Right cardiac atrium (tissue), 5 donors: ENCODE measurements around the gene KCNK10. TPM values are rescaled to one million over a fixed set of nuclear protein-coding genes. Genes with fewer than 3 reads are reported as not detected.

Experiments
- ATAC-seq, 2 donors: fragments of 200-7000 bp; cut with Tn5 transposase; one replicate each; pipeline versions ENCODE4 v1.8.0 to v1.9.1; 2020; ENCODE audit warnings: moderate library complexity in 2 of 2, mild to moderate bottlenecking in 1 of 2
- DNase-seq, 3 donors: peaks; one replicate each; pipeline ENCODE4 v3.0.0-alpha.2; 2020
- H3K27ac ChIP-seq: one replicate; pipeline ENCODE4 v1.5.1; 2013; ENCODE audit warnings: mild to moderate bottlenecking, low read length, control low read depth, moderate library complexity
- H3K27me3 ChIP-seq: one replicate; pipeline ENCODE4 v1.6.1; 2013; ENCODE audit not compliant: control insufficient read depth, insufficient read depth
- H3K4me1 ChIP-seq: one replicate; pipeline ENCODE4 v1.6.1; 2013; ENCODE audit warnings: low read length; ENCODE audit not compliant: control insufficient read depth, insufficient read depth
- H3K4me3 ChIP-seq: one replicate; pipeline ENCODE4 v1.5.1; 2013; ENCODE audit warnings: low read length, control low read depth
- H3K9me3 ChIP-seq: one replicate; pipeline ENCODE4 v1.6.1; 2013; ENCODE audit warnings: low read length; ENCODE audit not compliant: control insufficient read depth
- WGBS: extraction: QIAGEN DNeasy Blood & Tissue Kit; methylation state at CpG from one replicate; pipeline ENCODE4 v1.1.7; 2013; 5-methylcytosine and 5-hydroxymethylcytosine counted together
- intact Hi-C, 4 donors: fragments of 100-400 bp; cut with DNase I; formaldehyde crosslinking; loops; one replicate each; pipeline versions ENCODE4 v1.11.0 to v1.14.0; 2022 to 2023
- polyA plus RNA-seq: library from polyadenylated mRNA; stranded (reverse); fragments of 200-250 nt; gene quantifications from one replicate; pipeline ENCODE4 v1.2.3, GENCODE V29; 2013
- total RNA-seq, 4 donors: library from RNA; stranded (reverse); fragmentation: NEBNext Ultra II Directional; extraction: Animal tissue kit (Norgen Biotek cat#: 25700); gene quantifications; one replicate each; pipeline ENCODE4 v1.2.1, GENCODE V29; 2021
- donor health status: healthy with polysubstance abuse.
- donor health status: DM: no; HTN: yes; CAD: no.
- donor health status: DM: no; HTN: no; CAD: no.
- donor health status: DM: no; HTN: yes; CAD: no; lungs with severe emphysema.
- donor health status: DM: yes; HTN: yes; CAD: no.

Gene KCNK10
- total and polyA plus RNA-seq, 5 donors: not detected

- Histone ChIP-seq H3K27me3 (no peaks in the 10 kb centered on the region), H3K27ac (no peak overlapping the region), H3K4me1 (no peaks in the 10 kb centered on the region), H3K9me3 (no peaks in the 10 kb centered on the region), H3K4me3 (no peak overlapping the region)
- intact Hi-C loops: no loop called here
- 68% methylated on average over 7 of the region's 7 CpGs for WGBS
- DNase-seq: no peak
- ATAC-seq: no peak
Observed at GRCh38 chr14:88196116-88196890, 126.8 kb downstream of the KCNK10 start.

GRCh38 chr14:88195676-88196075 is 127.4 kb downstream of the KCNK10 start:
- WGBS: 16% methylated on average over 7 of the region's 7 CpGs
- Histone ChIP-seq H3K4me1 (no peaks in the 10 kb centered on the region), H3K4me3 (no peak overlapping the region), H3K27me3 (no peaks in the 10 kb centered on the region), H3K27ac (no peak overlapping the region), H3K9me3 (no peaks in the 10 kb centered on the region)
- DNase-seq (no peak), ATAC-seq (no peak)
- intact Hi-C loops: no loop called here

GRCh38 chr14:88194531-88194930 is 128.5 kb downstream of the KCNK10 start:
- no peaks in the 10 kb centered on the region for H3K27me3 ChIP-seq
- intact Hi-C loops: no loop called here

GRCh38 chr14:88191605-88192004 is 131.5 kb downstream of the KCNK10 start:
- no peaks in the 10 kb centered on the region for H3K9me3 ChIP-seq
- ATAC-seq: no peak
- intact Hi-C loops: no loop called here
- H3K4me3 ChIP-seq: no peak overlapping the region
- no peak overlapping the region for H3K27ac ChIP-seq
- 54% methylated on average over 2 of the region's 2 CpGs for WGBS
- H3K4me1 ChIP-seq: peaks cover 2% of the 10 kb centered on the region
- DNase-seq: no peak
- H3K27me3 ChIP-seq: no peaks in the 10 kb centered on the region

More at GRCh38 chr14:88194531-88194930, 128.5 kb downstream of the KCNK10 start:
- Histone ChIP-seq H3K27ac (no peak overlapping the region), H3K4me1 (no peaks in the 10 kb centered on the region), H3K4me3 (no peak overlapping the region), H3K9me3 (no peaks in the 10 kb centered on the region)
- 45% methylated on average over 8 of the region's 8 CpGs for WGBS
- DNase-seq (no peak), ATAC-seq (no peak)

GRCh38 chr14:88189417-88190191 is 133.5 kb downstream of the KCNK10 start:
- Histone ChIP-seq H3K27me3 (no peaks in the 10 kb centered on the region), H3K9me3 (no peaks in the 10 kb centered on the region), H3K4me3 (no peak overlapping the region), H3K27ac (no peak overlapping the region), H3K4me1 (peaks cover 2% of the 10 kb centered on the region)
- DNase-seq (peak in 2 of 3 donors; percentile 49 to 56), ATAC-seq (peak; percentile 95 to 96)
- intact Hi-C loops: loop anchor here in 1 of 4 donors (5.0 kb wide), 1 partner anchor 193 kb away; no protein-coding TSS in a partner anchor
- WGBS: 19% methylated on average over 10 of the region's 10 CpGs

- Histone ChIP-seq H3K4me1 (peaks cover 2% of the 10 kb centered on the region), H3K27me3 (no peaks in the 10 kb centered on the region), H3K27ac (no peak overlapping the region), H3K4me3 (no peak overlapping the region), H3K9me3 (no peaks in the 10 kb centered on the region)
- WGBS: 9% methylated on average over 13 of the region's 13 CpGs
- DNase-seq: no peak
- intact Hi-C loops: loop anchor here in 1 of 4 donors (5.0 kb wide), 1 partner anchor 193 kb away; no protein-coding TSS in a partner anchor
- peak in 1 of 2 donors; percentile 10 for ATAC-seq
Observed at GRCh38 chr14:88188745-88189416, 134.2 kb downstream of the KCNK10 start.

- Histone ChIP-seq H3K27ac (no peak overlapping the region), H3K27me3 (no peaks in the 10 kb centered on the region), H3K9me3 (no peaks in the 10 kb centered on the region), H3K4me3 (no peak overlapping the region), H3K4me1 (peaks cover 2% of the 10 kb centered on the region)
- intact Hi-C loops: loop anchor here in 1 of 4 donors (5.0 kb wide), 1 partner anchor 196 kb away; no protein-coding TSS in a partner anchor
- ATAC-seq (no peak), DNase-seq (no peak)
- 96% methylated on average over 22 of the region's 22 CpGs for WGBS
Observed at GRCh38 chr14:88185843-88186242, 137.2 kb downstream of the KCNK10 start.

- H3K27ac ChIP-seq: no peak overlapping the region
- peaks cover 2% of the 10 kb centered on the region for H3K4me1 ChIP-seq
- H3K9me3 ChIP-seq: no peaks in the 10 kb centered on the region
- DNase-seq (no peak), ATAC-seq (no peak)
- no peaks in the 10 kb centered on the region for H3K27me3 ChIP-seq
- 85% methylated on average over 8 of the region's 8 CpGs for WGBS
- H3K4me3 ChIP-seq: no peak overlapping the region
- intact Hi-C loops: loop anchor here in 1 of 4 donors (5.0 kb wide), 1 partner anchor 197 kb away; no protein-coding TSS in a partner anchor
Observed at GRCh38 chr14:88184956-88185355, 138.1 kb downstream of the KCNK10 start.

GRCh38 chr14:88181072-88181471 is 142.0 kb downstream of the KCNK10 start:
- ATAC-seq (no peak), DNase-seq (no peak)
- intact Hi-C loops: no loop called here
- WGBS: 51% methylated on average over 5 of the region's 5 CpGs
- Histone ChIP-seq H3K27me3 (no peaks in the 10 kb centered on the region), H3K27ac (no peak overlapping the region), H3K4me3 (no peak overlapping the region), H3K9me3 (no peaks in the 10 kb centered on the region), H3K4me1 (no peaks in the 10 kb centered on the region)

GRCh38 chr14:88179716-88180115 is 143.4 kb downstream of the KCNK10 start:
- no peaks in the 10 kb centered on the region for H3K9me3 ChIP-seq
- intact Hi-C loops: no loop called here
- H3K27ac ChIP-seq: no peak overlapping the region
- H3K4me1 ChIP-seq: no peaks in the 10 kb centered on the region
- H3K4me3 ChIP-seq: no peak overlapping the region
- ATAC-seq: no peak
- DNase-seq: no peak
- no peaks in the 10 kb centered on the region for H3K27me3 ChIP-seq
- WGBS: 89% methylated on average over 6 of the region's 6 CpGs

- intact Hi-C loops: no loop called here
- Histone ChIP-seq H3K9me3 (no peaks in the 10 kb centered on the region), H3K27ac (no peak overlapping the region), H3K27me3 (no peaks in the 10 kb centered on the region), H3K4me3 (no peak overlapping the region), H3K4me1 (no peaks in the 10 kb centered on the region)
- DNase-seq (no peak), ATAC-seq (no peak)
Observed at GRCh38 chr14:88170333-88170732, 152.7 kb downstream of the KCNK10 start.
